Cerebellar cortex (tissue), 1 donor: ENCODE data around the gene SLC17A7.
"Not testable (repeated sequence)": the region's sequence is repeated elsewhere in the genome, so short reads cannot be mapped to it uniquely, and the experiment has no call there.

Experiments
- DNase-seq: peaks from one replicate; pipeline ENCODE4 v3.0.0-alpha.2; 2015; ENCODE audit warnings: low spot score

SLC17A7 gene

DNA sequence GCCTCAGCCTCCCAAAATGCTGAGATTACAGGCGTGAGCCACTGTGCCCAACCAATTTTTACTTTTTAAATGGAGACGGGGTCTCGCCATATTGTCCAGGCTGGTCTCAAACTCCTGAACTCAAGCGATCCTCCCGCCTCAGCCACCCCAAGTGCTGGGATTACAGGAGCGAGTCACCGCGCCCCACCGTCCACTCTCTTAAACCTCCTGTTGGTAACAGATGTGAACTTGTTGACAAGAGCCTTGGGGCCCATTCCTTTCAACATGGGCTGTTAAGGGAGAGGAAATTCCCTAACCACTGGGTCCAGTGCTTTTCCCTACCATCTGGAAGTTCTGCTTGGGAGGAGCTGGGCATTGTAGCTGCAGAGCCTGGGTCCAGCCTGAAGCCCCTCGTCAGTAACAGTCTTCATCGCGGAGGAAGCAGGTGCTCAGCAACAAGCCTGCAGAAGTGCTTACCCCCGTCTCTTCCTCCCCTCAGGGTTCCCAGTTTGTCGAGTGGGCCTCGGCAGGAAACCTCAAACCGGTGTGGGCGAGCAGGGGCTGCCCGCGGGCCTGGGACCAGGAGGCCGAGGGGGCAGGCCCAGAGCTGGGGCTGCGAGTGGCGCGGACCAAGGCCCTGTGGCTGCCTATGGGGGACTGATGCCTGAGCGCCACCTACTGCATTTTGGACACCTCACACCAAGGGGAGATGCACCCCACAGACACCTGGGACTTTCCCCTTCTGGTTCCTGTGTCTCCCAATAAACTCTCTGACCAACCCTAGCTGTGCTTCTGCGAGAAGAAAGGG lies 28.7 kb upstream of the SLC17A7 start:
- no peak for DNase-seq

GRCh38 chr19:49468746-49469447 lies 27.6 kb upstream of the SLC17A7 start:
- DNase-seq: peak; percentile 70

- no peak for DNase-seq
Observed at GRCh38 chr19:49468199-49468598, 26.9 kb upstream of the SLC17A7 start.

DNA sequence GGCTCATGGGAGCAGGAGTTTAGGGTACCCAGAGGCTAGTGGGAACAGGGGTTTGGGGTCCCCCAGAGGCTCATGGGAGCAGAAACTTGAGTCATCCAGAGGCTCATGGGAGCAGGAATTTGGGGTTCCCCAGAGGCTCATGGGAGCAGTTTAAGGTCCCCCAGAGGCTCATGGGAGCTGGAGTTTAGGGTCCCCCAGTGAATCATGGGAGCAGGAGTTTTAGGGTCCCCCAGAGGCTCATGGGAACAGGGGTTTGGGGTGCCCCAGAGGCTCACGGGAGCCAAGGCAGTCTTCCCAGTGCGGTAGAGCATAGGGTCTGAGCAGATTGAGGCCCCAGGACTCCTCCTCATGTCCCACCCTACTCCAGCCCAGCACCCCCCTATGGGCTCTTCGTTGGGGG lies 24.0 kb upstream of the SLC17A7 start:
- no peak for DNase-seq

- DNase-seq: no peak
Observed at GRCh38 chr19:49463960-49464740, 22.8 kb upstream of the SLC17A7 start.

- DNase-seq: no peak
Observed at GRCh38 chr19:49462492-49462891, 21.2 kb upstream of the SLC17A7 start.

DNA sequence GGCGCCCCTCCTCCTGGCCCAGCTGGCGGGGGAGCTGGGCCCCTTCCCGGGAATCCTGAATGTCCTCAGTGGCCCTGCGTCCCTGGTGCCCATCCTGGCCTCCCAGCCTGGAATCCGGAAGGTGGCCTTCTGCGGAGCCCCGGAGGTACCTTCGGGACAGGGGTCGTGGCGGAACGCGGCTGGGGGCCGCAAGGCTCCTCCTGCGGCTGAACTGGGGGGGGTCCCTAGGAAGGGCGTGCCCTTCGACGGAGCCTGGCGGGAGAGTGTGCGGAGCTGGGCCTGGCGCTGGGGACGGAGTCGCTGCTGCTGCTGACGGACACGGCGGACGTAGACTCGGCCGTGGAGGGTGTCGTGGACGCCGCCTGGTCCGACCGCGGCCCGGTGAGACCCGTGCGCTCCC lies 20.3 kb upstream of the SLC17A7 start:
- no peak for DNase-seq

DNA sequence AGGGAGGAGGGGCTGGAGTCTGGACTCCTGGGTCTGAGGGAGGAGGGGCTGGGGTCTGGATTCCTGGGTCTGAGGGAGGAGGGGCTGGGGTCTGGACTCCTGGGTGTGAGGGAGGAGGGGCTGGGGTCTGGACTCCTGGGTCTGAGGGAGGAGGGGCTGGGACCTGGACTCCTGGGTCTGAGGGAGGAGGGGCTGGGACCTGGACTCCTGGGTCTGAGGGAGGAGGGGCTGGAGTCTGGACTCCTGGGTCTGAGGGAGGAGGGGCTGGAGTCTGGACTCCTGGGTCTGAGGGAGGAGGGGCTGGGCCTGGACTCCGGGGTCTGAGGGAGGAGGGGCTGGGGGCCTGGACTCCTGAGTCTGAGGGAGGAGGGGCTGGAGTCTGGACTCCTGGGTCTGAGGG lies 19.8 kb upstream of the SLC17A7 start:
- not testable (repeated sequence) for DNase-seq

GRCh38 chr19:49459388-49459787 lies 18.1 kb upstream of the SLC17A7 start:
- DNase-seq: no peak

DNA sequence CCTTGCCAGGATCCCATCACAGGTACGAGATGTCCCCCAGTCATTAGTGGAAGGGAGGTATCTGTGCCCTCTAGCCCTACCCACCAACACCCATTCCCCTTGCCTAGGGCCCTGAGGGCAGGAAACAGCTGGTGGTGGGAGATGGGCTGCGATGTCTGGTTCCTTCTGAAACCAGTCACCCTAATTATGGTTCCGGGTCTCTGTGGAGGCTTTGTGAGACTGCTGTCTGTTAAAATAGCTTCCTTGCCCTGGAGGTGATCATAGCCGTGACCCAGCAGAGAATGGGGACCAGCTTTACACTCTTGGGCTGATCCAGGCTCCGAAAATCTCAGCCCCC lies 17.2 kb upstream of the SLC17A7 start:
- DNase-seq: no peak

DNA sequence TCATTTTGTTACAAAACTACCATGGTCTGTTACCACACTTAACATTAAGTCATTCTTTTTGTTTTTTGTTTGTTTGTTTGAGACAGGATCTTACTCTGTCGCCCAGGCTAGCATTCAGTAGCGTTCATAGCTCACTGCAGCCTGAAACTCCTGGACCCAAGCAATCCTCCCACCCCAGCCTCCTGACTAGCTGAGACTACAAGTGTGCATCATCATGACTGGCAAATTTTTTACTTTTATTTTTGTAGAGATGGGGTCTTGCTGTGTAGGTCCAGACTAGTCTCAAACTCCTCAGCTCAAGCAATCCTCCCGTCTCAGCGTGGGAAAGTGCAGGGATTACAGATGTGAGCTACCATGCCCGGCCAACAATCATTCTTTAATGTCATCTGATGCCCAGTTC lies 15.0 kb upstream of the SLC17A7 start:
- no peak for DNase-seq

GRCh38 chr19:49455773-49456172 lies 14.4 kb upstream of the SLC17A7 start:
- no peak for DNase-seq

- DNase-seq: no peak
Observed at GRCh38 chr19:49453757-49454240, 12.5 kb upstream of the SLC17A7 start.

GRCh38 chr19:49453013-49453756 lies 11.9 kb upstream of the SLC17A7 start, which contains the start of gene ALDH16A1:
ALDH16A1 (plus strand) TSS chr19:49453225; CDS start chr19:49453332, 107 bp downstream.
- DNase-seq: peak; percentile 99

- DNase-seq: peak; percentile 100
Observed at GRCh38 chr19:49451430-49452181, 10.3 kb upstream of the SLC17A7 start, which contains the start of gene PIH1D1. PIH1D1 (minus strand) TSS chr19:49451814; CDS start chr19:49451574, 240 bp downstream.

- no peak for DNase-seq
Observed at GRCh38 chr19:49450405-49450804, 9.1 kb upstream of the SLC17A7 start.

GRCh38 chr19:49448432-49448786 lies 7.1 kb upstream of the SLC17A7 start:
- DNase-seq: no peak

DNA sequence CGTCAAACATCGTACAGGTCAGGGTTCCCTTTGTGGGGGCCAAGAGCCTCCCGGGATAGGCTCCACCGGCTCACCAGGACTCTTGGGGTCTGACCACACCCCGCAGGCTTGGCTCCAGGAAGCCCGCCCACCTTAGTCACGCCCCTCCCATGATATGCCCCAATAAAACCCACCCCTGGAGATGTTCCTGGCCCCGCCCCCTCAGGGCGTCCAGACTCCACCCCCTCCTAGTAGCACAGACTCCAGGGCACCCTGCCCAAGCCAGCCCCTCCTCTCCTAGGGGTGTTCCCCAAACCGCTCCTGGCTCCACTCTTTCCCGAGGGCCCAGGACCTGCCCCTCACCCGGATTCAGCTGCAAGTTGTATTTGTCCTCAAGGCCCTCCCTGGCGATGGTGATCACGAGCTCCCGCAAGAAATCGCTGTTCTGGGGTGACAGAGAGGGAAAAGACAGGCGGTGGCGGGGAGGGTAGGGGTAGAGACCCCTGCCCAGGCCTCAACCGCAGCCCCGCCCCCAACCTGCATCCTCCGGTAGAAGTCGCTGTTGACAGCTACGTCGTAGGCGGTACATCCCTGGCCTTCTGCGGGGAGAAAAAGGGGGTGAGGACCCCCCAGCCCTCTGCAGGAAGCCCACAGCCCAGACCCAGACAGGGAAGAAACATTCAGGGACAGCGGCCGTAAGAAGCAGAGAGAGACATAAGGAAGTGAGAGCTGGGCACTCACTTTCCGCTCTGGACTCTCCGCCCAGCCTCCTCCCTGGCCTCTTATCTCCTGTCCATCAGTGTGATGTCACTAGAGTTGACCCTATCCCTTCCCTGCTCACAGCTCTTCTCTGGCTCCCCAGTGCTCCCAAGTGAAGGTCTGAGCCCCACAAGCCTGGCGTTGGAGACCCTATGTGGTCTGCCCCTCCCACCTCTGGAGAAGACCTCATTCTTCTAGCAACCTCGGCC lies 6.4 kb upstream of the SLC17A7 start:
- no peak for DNase-seq

DNA sequence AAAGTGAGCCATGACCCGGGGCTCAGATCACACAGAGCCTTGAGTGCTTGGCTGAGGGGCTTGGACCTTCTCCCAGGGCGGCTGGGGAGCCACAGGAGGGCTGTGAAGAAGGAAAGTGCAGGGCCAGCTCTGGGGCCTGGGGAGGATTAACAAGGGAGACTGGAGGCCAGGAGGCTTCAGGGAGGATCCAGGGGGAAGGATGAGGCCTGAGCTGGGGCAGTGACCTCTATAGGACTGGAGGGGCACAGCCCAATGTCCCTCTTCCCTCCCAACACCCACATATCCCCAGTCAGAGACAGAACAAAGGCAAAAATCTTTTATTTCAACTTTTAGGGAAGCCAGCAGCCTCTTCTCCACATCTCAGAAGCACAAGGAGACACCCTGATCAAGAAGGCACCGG lies 4.7 kb upstream of the SLC17A7 start:
- DNase-seq: no peak
